OCI-LY7 (cell line): Measurements from ENCODE around the gene KIF4B. TPM values are rescaled to one million over a fixed set of nuclear protein-coding genes. Genes with fewer than 3 reads are reported as not detected.
"Not testable (repeated sequence)": the region's sequence is repeated elsewhere in the genome, so short reads cannot be mapped to it uniquely, and the experiment has no call there.

Experiments
- BruUV-seq: library from RNA; stranded (reverse); fragments of 400-500 nt; replicated peaks from 2 replicates; lab custom pipeline; 2021; lab: Mats Ljungman, UMichigan
- CTCF ChIA-PET: fragments of 300-600 bp; sonication (Branson Sonifier 250); formaldehyde crosslinking; loops from one replicate; lab custom pipeline; 2022; ENCODE audit warnings: antibody characterized with exemption; ENCODE audit not compliant: unreplicated experiment; lab: Charles Lee
- POLR2A ChIA-PET: fragments of 300-600 bp; sonication (Branson Sonifier 250); formaldehyde crosslinking; loops from one replicate; lab custom pipeline; 2022; ENCODE audit warnings: antibody characterized with exemption; lab: Charles Lee
- DNase-seq: peaks from one replicate; pipeline ENCODE4 v3.0.0-alpha.2; 2015; ENCODE audit warnings: low spot score
- H2AFZ ChIP-seq: fragments of 200-600 bp; sonication (generic), shearing (Covaris generic); 2 replicates; pipeline ENCODE4 v1.6.1; 2014; ENCODE audit warnings: mild to moderate bottlenecking, antibody characterized with exemption, low read length, moderate library complexity
- H3K27ac ChIP-seq: fragments of 200-600 bp; sonication (generic); 2 replicates; pipeline ENCODE4 v1.5.1; 2014; ENCODE audit warnings: mixed run types, low read depth, mild to moderate bottlenecking, moderate library complexity, low read length, inconsistent platforms; ENCODE audit not compliant: poor library complexity, severe bottlenecking
- H3K36me3 ChIP-seq: fragments of 200-600 bp; sonication (generic); 2 replicates; pipeline ENCODE4 v1.6.1; 2014; ENCODE audit warnings: mild to moderate bottlenecking, antibody characterized with exemption, low read length, moderate library complexity, mixed read lengths; ENCODE audit not compliant: insufficient read depth
- H3K4me1 ChIP-seq: fragments of 200-600 bp; sonication (generic); 2 replicates; pipeline ENCODE4 v1.5.1; 2014; ENCODE audit warnings: mild to moderate bottlenecking, low read length; ENCODE audit not compliant: insufficient read depth, poor library complexity, severe bottlenecking
- H3K4me2 ChIP-seq: fragments of 200-600 bp; sonication (generic); 2 replicates; pipeline ENCODE4 v1.6.1; 2014; ENCODE audit warnings: mild to moderate bottlenecking, low read length
- H3K4me3 ChIP-seq: fragments of 200-600 bp; sonication (generic); 2 replicates; pipeline ENCODE4 v1.5.1; 2014; ENCODE audit warnings: mild to moderate bottlenecking, low read depth, low read length; ENCODE audit not compliant: poor library complexity, severe bottlenecking
- H3K79me2 ChIP-seq: fragments of 200-600 bp; sonication (generic); 2 replicates; pipeline ENCODE4 v1.6.1; 2016; ENCODE audit warnings: low read depth, mild to moderate bottlenecking, low read length, moderate library complexity, mixed read lengths; ENCODE audit not compliant: insufficient read depth
- H3K9me2 ChIP-seq: fragments of 200-600 bp; sonication (generic); 2 replicates; pipeline ENCODE4 v1.6.1; 2016; ENCODE audit warnings: mild to moderate bottlenecking, low read length, mixed read lengths; ENCODE audit not compliant: insufficient read depth
- H3K9me3 ChIP-seq: fragments of 200-600 bp; sonication (generic); 2 replicates; pipeline ENCODE4 v1.6.1; 2014; ENCODE audit warnings: mild to moderate bottlenecking, mixed run types, low read length, mixed read lengths
- H4K20me1 ChIP-seq: fragments of 200-600 bp; sonication (generic); 2 replicates; pipeline ENCODE4 v1.6.1; 2014; ENCODE audit warnings: mild to moderate bottlenecking, antibody characterized with exemption, low read length, moderate library complexity, mixed read lengths; ENCODE audit not compliant: insufficient read depth
- CTCF ChIP-seq: fragments of 200-600 bp; sonication (generic); conservative IDR thresholded peaks from 2 replicates; pipeline ENCODE4 v1.5.1; 2014; ENCODE audit warnings: mild to moderate bottlenecking, antibody characterized with exemption, low read length, moderate library complexity, mixed read lengths
- EZH2phosphoT487 ChIP-seq: fragments of 200-600 bp; sonication (generic); IDR thresholded peaks from 2 replicates; pipeline ENCODE4 v1.6.1; 2018; ENCODE audit warnings: low read depth, borderline replicate concordance, mild to moderate bottlenecking, mixed run types, antibody characterized with exemption, low read length, moderate library complexity, mixed read lengths
- intact Hi-C: fragments of 100-400 bp; cut with micrococcal nuclease; formaldehyde crosslinking; loops from one replicate; pipeline ENCODE4 v1.10.0; 2022; ENCODE audit not compliant: unreplicated experiment
- total RNA-seq, 2 experiments: library from RNA; depleted of rRNA in 1 of 2; stranded (reverse); fragments of >200 nt in 1 of 2; shearing (Covaris generic) in 1 of 2; gene quantifications; 2 replicates each; pipeline ENCODE4 v1.2.3, GENCODE V29; 2014 to 2022

The KIF4B gene
- total RNA-seq, 2 experiments from 2014 or later, result not detected

- no peak overlapping the region for H2AFZ ChIP-seq
- CTCF ChIA-PET, result no interaction called here
- POLR2A ChIA-PET, result no interaction called here
These were observed 12.0 kb upstream of the KIF4B start for GRCh38 chr5:155001523-155001922.

GRCh38 chr5:155002722-155003121 is 10.8 kb upstream of the KIF4B start:
- CTCF ChIA-PET, result not testable (repeated sequence)
- POLR2A ChIA-PET, result interaction anchor here (0.5 to 0.6 kb wide), 2 partner anchors 14 to 586 kb away, joined by 3 read pairs; no protein-coding TSS in a partner anchor

More at GRCh38 chr5:155001523-155001922, 12.0 kb upstream of the KIF4B start:
- intact Hi-C loops, result no loop called here
- Histone ChIP-seq H3K27ac (no peak overlapping the region), H3K79me2 (no peaks in the 10 kb centered on the region), H3K36me3 (no peaks in the 10 kb centered on the region), H3K4me2 (no peak overlapping the region), H4K20me1 (no peaks in the 10 kb centered on the region), H3K9me3 (no peaks in the 10 kb centered on the region), H3K4me1 (no peaks in the 10 kb centered on the region), H3K9me2 (no peaks in the 10 kb centered on the region), H3K4me3 (no peak overlapping the region)
- no peak for DNase-seq
- BruUV-seq, result no TSS peak
- TF ChIP-seq CTCF (no peak), EZH2phosphoT487 (no peak)

GRCh38 chr5:155004138-155004744 is 9.3 kb upstream of the KIF4B start:
- ChIA-PET POLR2A (interaction anchor here (0.6 kb wide), 1 partner anchor 887 kb away, joined by 3 read pairs; no protein-coding TSS in a partner anchor), CTCF (no interaction called here)
- H2AFZ ChIP-seq, result no peak overlapping the region
- H3K36me3 ChIP-seq, result no peaks in the 10 kb centered on the region
- H3K4me1 ChIP-seq, result no peaks in the 10 kb centered on the region
- H3K79me2 ChIP-seq, result no peaks in the 10 kb centered on the region
- TF ChIP-seq CTCF, result peak; percentile 60
- TF ChIP-seq EZH2phosphoT487, result no peak
- no TSS peak for BruUV-seq
- DNase-seq, result peak; percentile 5
- H3K9me3 ChIP-seq, result no peaks in the 10 kb centered on the region
- no peak overlapping the region for H3K27ac ChIP-seq
- no peak overlapping the region for H3K4me3 ChIP-seq
- intact Hi-C loops, result no loop called here
- H3K4me2 ChIP-seq, result no peak overlapping the region
- H3K9me2 ChIP-seq, result no peaks in the 10 kb centered on the region
- no peaks in the 10 kb centered on the region for H4K20me1 ChIP-seq

More at GRCh38 chr5:155002722-155003121, 10.8 kb upstream of the KIF4B start:
- H2AFZ ChIP-seq, H3K27ac ChIP-seq, H3K4me2 ChIP-seq, H3K36me3 ChIP-seq, H3K9me3 ChIP-seq, H4K20me1 ChIP-seq, intact Hi-C loops, H3K4me1 ChIP-seq, H3K4me3 ChIP-seq, H3K9me2 ChIP-seq, H3K79me2 ChIP-seq, BruUV-seq, DNase-seq: not testable (repeated sequence)

GRCh38 chr5:155006265-155006664 is 7.3 kb upstream of the KIF4B start:
- H3K9me3 ChIP-seq, H3K79me2 ChIP-seq, intact Hi-C loops, POLR2A ChIA-PET, H2AFZ ChIP-seq, H3K4me2 ChIP-seq, H4K20me1 ChIP-seq, H3K4me3 ChIP-seq, H3K36me3 ChIP-seq, H3K27ac ChIP-seq, DNase-seq, BruUV-seq, H3K9me2 ChIP-seq, CTCF ChIA-PET, H3K4me1 ChIP-seq: not testable (repeated sequence)
